ENCODE measurements around the gene IGSF5.

IGSF5 gene

DNA sequence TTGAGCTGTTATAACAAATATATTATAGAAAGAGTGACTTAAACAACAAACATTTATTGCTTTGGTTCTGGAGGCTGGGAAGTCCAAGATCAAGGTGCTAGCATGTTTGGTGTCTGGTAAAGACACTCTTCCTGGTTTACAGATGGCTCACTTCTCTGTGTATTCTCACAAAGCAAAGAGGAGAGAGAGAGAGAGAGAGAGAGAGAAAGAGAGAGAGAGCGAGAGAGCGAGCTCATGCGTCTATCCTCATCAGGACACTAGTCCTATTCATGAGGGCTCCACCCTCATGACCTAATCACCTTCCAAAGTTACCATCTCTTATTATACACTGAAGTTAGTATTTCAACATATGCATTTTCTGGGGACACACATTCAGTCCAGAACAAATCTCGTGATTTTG lies 89.6 kb downstream of the IGSF5 start:
- no peak for DNase-seq (ENCODE audit: low spot score)

- no peak for DNase-seq (ENCODE audit: low spot score)
Observed at GRCh38 chr21:39837861-39838359, 92.9 kb downstream of the IGSF5 start.

GRCh38 chr21:39840373-39841097 lies 95.6 kb downstream of the IGSF5 start:
- no peak for DNase-seq (ENCODE audit: low spot score)

DNA sequence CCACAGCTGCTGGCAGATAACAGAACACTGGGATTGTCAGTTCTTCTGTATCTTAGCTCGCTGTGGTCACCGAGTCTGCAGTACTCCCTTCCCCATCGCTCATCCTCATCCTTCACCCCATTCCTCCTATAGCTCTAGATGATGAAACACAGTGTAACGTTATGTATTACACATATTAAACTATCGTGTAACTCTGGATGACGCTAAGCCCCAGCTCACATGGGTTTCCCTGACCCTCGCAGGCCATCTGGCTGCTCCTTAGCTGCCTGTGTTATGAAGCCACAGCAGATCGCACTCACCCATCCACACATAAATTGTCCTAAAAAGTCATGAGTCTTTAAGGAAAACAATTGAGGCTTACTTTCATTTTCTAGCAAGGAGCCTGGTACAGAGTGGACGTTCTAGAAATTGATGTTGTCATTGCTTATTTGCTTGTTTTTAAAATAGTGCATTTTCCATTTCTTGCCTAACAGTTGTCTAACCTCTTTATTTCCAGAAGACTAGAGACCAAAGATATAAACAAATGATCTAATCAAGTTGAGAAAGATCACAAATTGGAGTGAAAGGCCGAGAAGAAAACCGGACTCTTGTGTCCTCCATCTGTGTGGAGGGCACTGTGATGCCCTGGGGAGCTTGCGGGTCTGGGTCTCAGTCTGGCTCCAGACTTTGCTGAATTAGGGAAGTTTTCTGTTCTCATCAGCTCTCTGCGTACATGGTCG lies 97.9 kb downstream of the IGSF5 start:
- DNase-seq (ENCODE audit: low spot score) = no peak

DNA sequence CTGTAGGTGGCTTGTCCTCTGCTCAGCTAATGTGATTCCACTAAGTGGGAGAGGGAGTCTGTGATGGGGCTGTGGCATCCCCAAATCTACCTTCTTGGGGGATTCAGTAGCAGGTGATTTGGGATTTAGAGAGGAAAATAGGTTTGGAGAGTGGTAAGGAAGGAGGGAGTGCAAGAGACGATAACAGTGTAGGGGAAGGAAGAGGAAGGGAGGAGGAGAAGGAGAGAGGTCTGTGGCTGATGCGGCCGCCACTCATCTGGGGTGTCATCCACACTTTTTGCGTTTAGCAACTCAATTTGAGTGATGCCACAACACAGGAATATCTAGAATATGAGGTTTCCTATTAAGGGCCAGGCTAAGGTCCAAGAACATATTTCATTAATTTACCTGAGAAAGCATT lies 98.5 kb downstream of the IGSF5 start:
- no peak for DNase-seq (ENCODE audit: low spot score)

DNA sequence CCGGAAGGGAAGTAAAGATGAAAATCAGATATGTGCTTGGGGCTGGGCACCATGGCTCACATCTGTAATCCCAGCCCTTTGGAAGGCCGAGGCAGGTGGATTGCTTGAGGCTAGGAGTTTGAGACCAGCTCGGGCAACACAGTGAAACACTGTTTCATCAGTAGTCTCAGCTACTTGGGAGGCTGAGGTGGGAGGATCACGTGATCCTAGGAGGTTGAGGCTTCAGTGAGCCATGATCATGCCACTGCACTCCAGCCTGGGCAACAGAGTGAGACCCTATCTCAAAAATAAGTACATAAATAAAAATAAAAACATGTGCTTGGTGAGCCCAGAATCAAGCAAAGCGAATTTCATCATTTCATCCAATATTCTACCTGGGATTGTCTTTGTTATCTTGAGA lies 98.9 kb downstream of the IGSF5 start:
- DNase-seq (ENCODE audit: low spot score) = no peak

DNA sequence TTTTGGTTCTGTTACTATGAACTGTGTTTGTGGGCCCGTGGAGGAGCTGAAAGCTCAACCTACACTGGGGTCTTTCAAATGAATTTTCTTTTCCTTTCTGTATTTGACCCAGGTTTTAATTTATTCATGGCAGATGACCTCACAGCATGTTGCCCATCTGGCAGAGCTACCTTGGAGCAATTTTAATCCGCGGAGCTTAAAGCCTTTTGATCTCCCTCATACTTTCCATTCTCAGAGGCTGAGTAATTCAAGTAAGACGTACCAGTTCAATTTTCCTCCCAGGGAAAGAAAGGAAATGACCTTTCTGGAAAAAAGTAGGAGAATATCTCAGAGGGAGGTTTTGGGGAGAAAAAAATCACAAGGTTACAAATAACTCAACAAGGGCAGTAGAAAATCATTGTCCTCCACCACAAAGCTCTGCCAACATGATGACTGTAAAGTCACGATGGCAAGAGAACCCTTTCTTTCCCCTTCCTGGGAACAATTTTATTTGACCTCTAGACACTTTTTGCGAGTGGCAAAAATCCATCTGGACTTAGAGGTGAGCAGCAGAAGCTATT lies 100.7 kb downstream of the IGSF5 start:
- no peak for DNase-seq (ENCODE audit: low spot score)

GRCh38 chr21:39847877-39848276 lies 102.9 kb downstream of the IGSF5 start:
- DNase-seq (ENCODE audit: low spot score) = no peak

GRCh38 chr21:39849014-39849655 lies 104.2 kb downstream of the IGSF5 start:
- DNase-seq (ENCODE audit: low spot score) = no peak

DNA sequence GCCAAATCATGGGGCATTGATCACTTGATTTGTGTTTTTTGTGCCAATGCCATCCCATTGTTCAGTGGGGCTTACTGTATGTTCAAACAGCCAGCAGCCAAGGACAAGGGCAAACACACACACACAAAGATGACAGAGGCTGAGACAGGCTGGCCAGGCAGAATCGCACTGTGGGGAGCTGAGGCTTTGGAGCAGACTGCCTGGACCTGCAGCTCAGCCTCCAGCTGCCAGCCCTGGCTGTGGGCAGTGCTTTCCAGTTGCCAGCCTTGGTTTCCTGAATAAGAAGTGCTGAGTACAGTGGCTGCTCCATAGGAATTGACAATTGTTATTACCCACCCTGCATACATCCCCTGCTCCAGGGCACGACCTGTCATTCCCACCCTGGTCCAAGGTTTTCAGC lies 105.3 kb downstream of the IGSF5 start:
- no peak for DNase-seq (ENCODE audit: low spot score)

DNA sequence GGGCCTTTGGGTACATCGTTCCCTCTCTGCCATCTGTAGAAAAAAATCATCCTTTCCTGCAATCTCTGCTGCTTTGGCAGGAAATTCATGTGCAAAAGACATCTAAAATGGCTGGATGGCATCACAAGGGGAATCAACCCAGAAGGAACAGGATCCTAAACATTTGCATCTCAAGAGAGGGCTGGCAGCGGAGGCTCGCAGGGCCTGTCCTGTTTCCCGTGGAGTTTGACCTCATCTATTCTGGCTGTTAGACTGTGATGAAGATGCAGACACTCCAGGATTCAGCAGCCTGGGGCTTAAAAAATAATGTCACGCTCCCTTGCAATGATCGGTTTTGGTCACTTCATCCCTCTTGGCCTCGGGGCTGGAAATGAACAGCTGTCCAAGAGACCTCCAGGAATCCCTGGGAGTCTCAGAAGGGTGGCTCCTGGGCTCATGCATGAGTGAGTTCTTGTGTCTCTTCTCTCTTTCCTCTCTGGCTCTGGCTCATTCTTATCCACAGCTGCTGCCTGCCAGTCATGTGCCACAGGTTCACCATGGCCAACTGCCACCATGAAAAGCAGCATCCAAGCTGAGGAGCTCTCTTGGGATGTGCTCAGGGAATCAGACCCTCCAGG lies 106.1 kb downstream of the IGSF5 start:
- DNase-seq (ENCODE audit: low spot score) = no peak

Measured in CD4-positive, alpha-beta T cell treated with Interleukin-15 for 4 hours (primary cell).